Neural cell (in vitro differentiated cells): Measurements from ENCODE around the gene GALNT5.
"Not testable (repeated sequence)": the region's sequence is repeated elsewhere in the genome, so short reads cannot be mapped to it uniquely, and the experiment has no call there.

ENCODE experiments used
- CTCF ChIP-seq: fragments of 450-650 bp; IDR thresholded peaks from 2 replicates; pipeline ENCODE4 v1.5.1; 2014; ENCODE audit warnings: antibody characterized with exemption, mild to moderate bottlenecking, moderate library complexity; ENCODE audit not compliant: poor library complexity, severe bottlenecking
- EP300 ChIP-seq: fragments of 450-650 bp; conservative IDR thresholded peaks from 2 replicates; pipeline ENCODE4 v1.6.1; 2014; ENCODE audit warnings: antibody characterized with exemption, mild to moderate bottlenecking, moderate library complexity; ENCODE audit not compliant: poor library complexity, severe bottlenecking
- POLR2AphosphoS5 ChIP-seq: IDR thresholded peaks from 2 replicates; pipeline ENCODE4 v1.6.1; 2012
- RAD21 ChIP-seq: fragments of 450-650 bp; conservative IDR thresholded peaks from 2 replicates; pipeline ENCODE4 v1.6.1; 2014; ENCODE audit warnings: antibody characterized with exemption, mild to moderate bottlenecking, moderate library complexity

GRCh38 chr2:157224448-157224847 is 33.1 kb upstream of the GALNT5 start:
- TF ChIP-seq CTCF, EP300, POLR2AphosphoS5, RAD21: not testable (repeated sequence)
